PFSK-1 (cell line): ENCODE measurements around the gene BTBD16.

ENCODE experiments used
- TAF1 ChIP-seq: IDR thresholded peaks from 2 replicates; pipeline ENCODE4 v1.6.1; 2012; ENCODE audit warnings: low read length, control low read depth, borderline replicate concordance; ENCODE audit not compliant: insufficient read depth
- TF ChIP-seq, protein P1 (sequence below), 2 experiments: IDR thresholded peaks; 2 replicates each; pipeline versions ENCODE4 v1.6.1 to v1.8.0; 2011 to 2012; ENCODE audit warnings: low read depth in 2 of 2, low read length in 2 of 2, control low read depth in 1 of 2, inconsistent platforms in 1 of 2, mild to moderate bottlenecking in 1 of 2, moderate library complexity in 1 of 2; ENCODE audit not compliant: insufficient read depth in 1 of 2

DNA sequence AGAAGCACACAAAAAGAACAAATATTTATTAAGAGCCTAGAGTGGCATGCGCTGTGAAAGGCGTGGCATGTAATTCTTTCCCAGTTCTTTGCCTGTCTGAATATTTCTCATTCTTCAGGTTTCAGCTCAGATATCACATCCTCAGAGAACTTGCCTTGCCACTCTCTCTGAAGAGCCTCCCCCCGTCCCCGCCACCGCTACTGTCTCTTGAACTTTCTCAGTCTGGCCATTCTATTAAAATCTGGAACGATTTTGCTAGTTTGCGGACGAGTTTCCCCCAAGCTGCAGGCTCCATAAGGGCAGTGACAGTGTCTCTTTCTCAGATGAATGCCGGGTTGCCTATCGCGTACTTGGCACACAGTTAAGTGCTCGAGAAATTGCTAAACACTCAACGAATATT is 102.6 kb downstream of the BTBD16 start:
- TF ChIP-seq, protein P1, sequence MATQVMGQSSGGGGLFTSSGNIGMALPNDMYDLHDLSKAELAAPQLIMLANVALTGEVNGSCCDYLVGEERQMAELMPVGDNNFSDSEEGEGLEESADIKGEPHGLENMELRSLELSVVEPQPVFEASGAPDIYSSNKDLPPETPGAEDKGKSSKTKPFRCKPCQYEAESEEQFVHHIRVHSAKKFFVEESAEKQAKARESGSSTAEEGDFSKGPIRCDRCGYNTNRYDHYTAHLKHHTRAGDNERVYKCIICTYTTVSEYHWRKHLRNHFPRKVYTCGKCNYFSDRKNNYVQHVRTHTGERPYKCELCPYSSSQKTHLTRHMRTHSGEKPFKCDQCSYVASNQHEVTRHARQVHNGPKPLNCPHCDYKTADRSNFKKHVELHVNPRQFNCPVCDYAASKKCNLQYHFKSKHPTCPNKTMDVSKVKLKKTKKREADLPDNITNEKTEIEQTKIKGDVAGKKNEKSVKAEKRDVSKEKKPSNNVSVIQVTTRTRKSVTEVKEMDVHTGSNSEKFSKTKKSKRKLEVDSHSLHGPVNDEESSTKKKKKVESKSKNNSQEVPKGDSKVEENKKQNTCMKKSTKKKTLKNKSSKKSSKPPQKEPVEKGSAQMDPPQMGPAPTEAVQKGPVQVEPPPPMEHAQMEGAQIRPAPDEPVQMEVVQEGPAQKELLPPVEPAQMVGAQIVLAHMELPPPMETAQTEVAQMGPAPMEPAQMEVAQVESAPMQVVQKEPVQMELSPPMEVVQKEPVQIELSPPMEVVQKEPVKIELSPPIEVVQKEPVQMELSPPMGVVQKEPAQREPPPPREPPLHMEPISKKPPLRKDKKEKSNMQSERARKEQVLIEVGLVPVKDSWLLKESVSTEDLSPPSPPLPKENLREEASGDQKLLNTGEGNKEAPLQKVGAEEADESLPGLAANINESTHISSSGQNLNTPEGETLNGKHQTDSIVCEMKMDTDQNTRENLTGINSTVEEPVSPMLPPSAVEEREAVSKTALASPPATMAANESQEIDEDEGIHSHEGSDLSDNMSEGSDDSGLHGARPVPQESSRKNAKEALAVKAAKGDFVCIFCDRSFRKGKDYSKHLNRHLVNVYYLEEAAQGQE (IDR thresholded peaks at IDR 0.05; ENCODE audit: insufficient read depth in 1 of 2, low read depth in 2 of 2, low read length in 2 of 2) = no peak
- TF ChIP-seq TAF1 = no peak
